ENCODE data around the gene STK35.
"Not testable (repeated sequence)": the region's sequence is repeated elsewhere in the genome, so short reads cannot be mapped to it uniquely, and the experiment has no call there.

STK35 gene

DNA sequence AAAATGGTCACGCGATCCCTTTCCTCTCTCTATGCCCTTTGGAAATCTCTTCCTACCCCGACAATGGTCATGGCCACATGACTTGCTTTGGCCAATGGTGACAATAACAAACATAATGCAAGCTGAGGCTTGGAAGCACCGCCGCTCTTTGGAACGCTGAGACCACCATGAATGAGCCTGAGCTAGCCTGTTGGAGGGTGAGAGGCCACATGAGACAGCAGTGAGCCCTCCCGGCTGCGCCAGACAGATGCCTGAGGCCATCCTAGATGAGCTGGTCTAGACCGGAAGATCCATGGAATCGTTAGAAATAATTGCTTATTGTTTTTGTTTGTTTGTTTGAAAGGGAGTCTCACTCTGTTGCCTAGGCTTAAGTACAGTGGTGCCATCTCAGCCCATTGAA is 64.2 kb downstream of the STK35 start:
- H3K27me3 ChIP-seq (ENCODE audit: control insufficient read depth, insufficient read depth, low read length): peaks cover 34% of the 10 kb centered on the region
- no peak overlapping the region for H3K9ac ChIP-seq (ENCODE audit: low read depth, low read length)
- H3K36me3 ChIP-seq (ENCODE audit: insufficient read depth, low read length): no peaks in the 10 kb centered on the region

DNA sequence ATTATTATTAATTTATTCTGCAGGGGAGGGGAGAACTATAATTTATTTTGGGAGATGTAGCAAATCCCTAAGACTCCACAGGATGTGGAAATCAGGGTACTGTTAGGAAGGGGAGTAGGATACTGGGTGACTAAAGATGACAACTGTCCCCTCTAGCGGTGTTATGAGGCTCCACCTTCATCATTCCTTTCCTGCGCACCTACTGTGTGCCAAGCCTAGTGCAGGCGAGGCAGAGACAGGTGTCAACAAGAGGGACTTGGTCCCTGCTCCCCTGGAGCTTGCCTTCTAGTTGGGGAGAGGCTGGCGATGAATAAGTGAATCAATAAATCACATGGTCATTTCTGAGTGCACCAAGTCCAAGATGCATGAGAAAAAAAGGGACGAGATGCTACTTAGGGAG is 65.5 kb downstream of the STK35 start:
- no peaks in the 10 kb centered on the region for H3K4me1 ChIP-seq (ENCODE audit: control insufficient read depth, insufficient read depth, low read length)
- H3K4me3 ChIP-seq (ENCODE audit: low read length): no peak overlapping the region
- peaks cover 36% of the 10 kb centered on the region for H3K27me3 ChIP-seq (ENCODE audit: control insufficient read depth, insufficient read depth, low read length)
- H3K9ac ChIP-seq (ENCODE audit: low read depth, low read length): no peak overlapping the region
- no peak overlapping the region for H3K4me2 ChIP-seq (ENCODE audit: low read length)
- H3K9me3 ChIP-seq (replicated peaks; ENCODE audit: low read length): no peaks in the 10 kb centered on the region
- H3K36me3 ChIP-seq (ENCODE audit: insufficient read depth, low read length): no peaks in the 10 kb centered on the region

More for the DNA sequence above, 64.2 kb downstream of the STK35 start:
- Histone ChIP-seq H3K9me3 (replicated peaks; ENCODE audit: low read length) (no peaks in the 10 kb centered on the region), H3K4me3 (ENCODE audit: low read length) (no peak overlapping the region), H3K4me2 (ENCODE audit: low read length) (no peak overlapping the region), H3K4me1 (ENCODE audit: control insufficient read depth, insufficient read depth, low read length) (no peaks in the 10 kb centered on the region)

GRCh38 chr20:2168946-2169345 is 67.3 kb downstream of the STK35 start:
- Histone ChIP-seq H3K9ac (ENCODE audit: low read depth, low read length) (no peak overlapping the region), H3K9me3 (replicated peaks; ENCODE audit: low read length) (no peaks in the 10 kb centered on the region), H3K36me3 (ENCODE audit: insufficient read depth, low read length) (no peaks in the 10 kb centered on the region), H3K27me3 (ENCODE audit: control insufficient read depth, insufficient read depth, low read length) (peaks cover 32% of the 10 kb centered on the region), H3K4me3 (ENCODE audit: low read length) (no peak overlapping the region), H3K4me1 (ENCODE audit: control insufficient read depth, insufficient read depth, low read length) (no peaks in the 10 kb centered on the region), H3K4me2 (ENCODE audit: low read length) (no peak overlapping the region)

- no peak overlapping the region for H3K4me2 ChIP-seq (ENCODE audit: low read length)
- no peaks in the 10 kb centered on the region for H3K36me3 ChIP-seq (ENCODE audit: insufficient read depth, low read length)
- H3K4me1 ChIP-seq (ENCODE audit: control insufficient read depth, insufficient read depth, low read length): no peaks in the 10 kb centered on the region
- no peak overlapping the region for H3K9ac ChIP-seq (ENCODE audit: low read depth, low read length)
- peaks cover 29% of the 10 kb centered on the region for H3K27me3 ChIP-seq (ENCODE audit: control insufficient read depth, insufficient read depth, low read length)
- H3K4me3 ChIP-seq (ENCODE audit: low read length): no peak overlapping the region
- H3K9me3 ChIP-seq (replicated peaks; ENCODE audit: low read length): no peaks in the 10 kb centered on the region
These were observed 67.9 kb downstream of the STK35 start for GRCh38 chr20:2169456-2170088.

DNA sequence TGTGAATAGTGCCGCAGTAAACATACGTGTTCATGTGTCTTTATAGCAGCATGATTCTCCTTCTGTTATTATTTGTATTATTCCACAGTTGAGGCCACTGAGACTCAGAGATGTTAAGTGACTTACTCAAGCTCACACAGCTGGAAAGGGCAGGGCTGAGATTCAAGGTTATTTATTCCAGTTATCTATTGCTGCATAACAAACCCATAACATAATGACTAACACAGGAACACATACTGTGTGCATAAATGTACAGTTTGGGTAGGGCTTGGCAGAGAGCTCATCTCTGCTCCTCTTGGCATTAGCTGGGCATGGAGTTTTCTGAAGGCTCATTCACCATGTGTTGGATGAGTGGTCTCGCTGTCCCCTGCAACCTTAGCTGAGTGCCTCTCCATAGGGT is 68.8 kb downstream of the STK35 start:
- Histone ChIP-seq H3K36me3 (ENCODE audit: insufficient read depth, low read length) (no peaks in the 10 kb centered on the region), H3K9me3 (replicated peaks; ENCODE audit: low read length) (no peaks in the 10 kb centered on the region), H3K4me2 (ENCODE audit: low read length) (no peak overlapping the region), H3K4me3 (ENCODE audit: low read length) (no peak overlapping the region), H3K4me1 (ENCODE audit: control insufficient read depth, insufficient read depth, low read length) (no peaks in the 10 kb centered on the region), H3K9ac (ENCODE audit: low read depth, low read length) (no peak overlapping the region), H3K27me3 (ENCODE audit: control insufficient read depth, insufficient read depth, low read length) (peaks cover 23% of the 10 kb centered on the region)

- Histone ChIP-seq H3K27me3 (ENCODE audit: control insufficient read depth, insufficient read depth, low read length) (peaks cover 29% of the 10 kb centered on the region), H3K4me2 (ENCODE audit: low read length) (no peak overlapping the region), H3K9me3 (replicated peaks; ENCODE audit: low read length) (no peaks in the 10 kb centered on the region), H3K9ac (ENCODE audit: low read depth, low read length) (no peak overlapping the region), H3K36me3 (ENCODE audit: insufficient read depth, low read length) (no peaks in the 10 kb centered on the region), H3K4me1 (ENCODE audit: control insufficient read depth, insufficient read depth, low read length) (no peaks in the 10 kb centered on the region), H3K4me3 (ENCODE audit: low read length) (no peak overlapping the region)
These were observed 69.7 kb downstream of the STK35 start for GRCh38 chr20:2171266-2171790.

DNA sequence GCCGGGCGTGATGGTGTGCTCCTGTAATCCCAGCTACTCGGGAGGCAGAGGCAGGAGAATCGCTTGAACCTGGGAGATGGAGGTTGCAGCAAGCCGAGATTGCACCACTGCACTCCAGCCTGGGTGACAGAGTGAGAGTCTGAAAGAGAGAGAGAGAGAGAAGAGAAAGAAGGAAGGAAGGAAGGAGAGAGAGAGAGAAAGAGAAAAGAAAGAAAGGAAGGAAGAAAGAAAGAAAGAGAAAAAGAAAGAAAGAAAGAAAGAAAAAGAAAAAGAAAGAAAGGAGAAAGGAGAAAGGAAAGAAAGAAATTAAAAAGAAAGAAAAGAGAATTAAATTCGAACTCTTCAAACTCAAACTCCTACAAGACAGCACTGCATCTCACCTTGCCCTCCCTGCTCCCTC is 70.2 kb downstream of the STK35 start:
- H3K27me3 ChIP-seq (ENCODE audit: control insufficient read depth, insufficient read depth, low read length): peaks cover 30% of the 10 kb centered on the region
- not testable (repeated sequence) for H3K4me1 ChIP-seq (ENCODE audit: control insufficient read depth, insufficient read depth, low read length); H3K4me3 ChIP-seq (ENCODE audit: low read length); H3K36me3 ChIP-seq (ENCODE audit: insufficient read depth, low read length); H3K4me2 ChIP-seq (ENCODE audit: low read length); H3K9ac ChIP-seq (ENCODE audit: low read depth, low read length); H3K9me3 ChIP-seq (replicated peaks; ENCODE audit: low read length)

- no peak overlapping the region for H3K4me3 ChIP-seq (ENCODE audit: low read length)
- H3K4me2 ChIP-seq (ENCODE audit: low read length): peak overlapping the region; percentile 61
- no peaks in the 10 kb centered on the region for H3K9me3 ChIP-seq (replicated peaks; ENCODE audit: low read length)
- peaks cover 32% of the 10 kb centered on the region for H3K27me3 ChIP-seq (ENCODE audit: control insufficient read depth, insufficient read depth, low read length)
- no peak overlapping the region for H3K9ac ChIP-seq (ENCODE audit: low read depth, low read length)
- no peaks in the 10 kb centered on the region for H3K4me1 ChIP-seq (ENCODE audit: control insufficient read depth, insufficient read depth, low read length)
- no peaks in the 10 kb centered on the region for H3K36me3 ChIP-seq (ENCODE audit: insufficient read depth, low read length)
These were observed 70.9 kb downstream of the STK35 start for GRCh38 chr20:2172305-2173175.

- no peaks in the 10 kb centered on the region for H3K36me3 ChIP-seq (ENCODE audit: insufficient read depth, low read length)
- peaks cover 34% of the 10 kb centered on the region for H3K27me3 ChIP-seq (ENCODE audit: control insufficient read depth, insufficient read depth, low read length)
- no peaks in the 10 kb centered on the region for H3K4me1 ChIP-seq (ENCODE audit: control insufficient read depth, insufficient read depth, low read length)
- no peak overlapping the region for H3K9ac ChIP-seq (ENCODE audit: low read depth, low read length)
- H3K9me3 ChIP-seq (replicated peaks; ENCODE audit: low read length): no peaks in the 10 kb centered on the region
- H3K4me3 ChIP-seq (ENCODE audit: low read length): no peak overlapping the region
- no peak overlapping the region for H3K4me2 ChIP-seq (ENCODE audit: low read length)
These were observed 71.6 kb downstream of the STK35 start for GRCh38 chr20:2173186-2173585.

DNA sequence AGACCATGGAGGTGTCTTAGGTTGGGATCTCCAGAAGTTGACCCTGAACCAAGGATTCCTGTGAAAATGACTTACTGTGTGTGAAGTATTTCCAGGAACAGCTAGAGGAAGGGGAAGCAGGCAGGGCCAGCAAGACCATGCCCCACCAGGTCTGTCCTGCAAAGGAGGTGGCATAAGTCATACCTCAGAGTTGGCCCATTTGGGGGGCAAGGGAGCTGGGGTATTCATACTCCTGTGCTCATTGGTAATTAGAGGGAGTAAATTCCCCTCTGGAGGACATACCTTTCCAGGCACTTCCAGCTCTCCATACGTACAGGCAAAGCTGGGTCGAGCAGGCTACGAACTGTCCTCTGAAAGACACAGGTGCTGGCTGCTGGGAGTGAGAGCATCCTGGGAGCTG is 72.4 kb downstream of the STK35 start:
- Histone ChIP-seq H3K27me3 (ENCODE audit: control insufficient read depth, insufficient read depth, low read length) (peaks cover 43% of the 10 kb centered on the region), H3K9ac (ENCODE audit: low read depth, low read length) (no peak overlapping the region), H3K9me3 (replicated peaks; ENCODE audit: low read length) (no peaks in the 10 kb centered on the region), H3K36me3 (ENCODE audit: insufficient read depth, low read length) (no peaks in the 10 kb centered on the region), H3K4me2 (ENCODE audit: low read length) (no peak overlapping the region), H3K4me3 (ENCODE audit: low read length) (no peak overlapping the region), H3K4me1 (ENCODE audit: control insufficient read depth, insufficient read depth, low read length) (no peaks in the 10 kb centered on the region)

- H3K9me3 ChIP-seq (replicated peaks; ENCODE audit: low read length): no peaks in the 10 kb centered on the region
- no peaks in the 10 kb centered on the region for H3K4me1 ChIP-seq (ENCODE audit: control insufficient read depth, insufficient read depth, low read length)
- no peak overlapping the region for H3K4me3 ChIP-seq (ENCODE audit: low read length)
- H3K27me3 ChIP-seq (ENCODE audit: control insufficient read depth, insufficient read depth, low read length): peaks cover 56% of the 10 kb centered on the region
- H3K4me2 ChIP-seq (ENCODE audit: low read length): no peak overlapping the region
- H3K36me3 ChIP-seq (ENCODE audit: insufficient read depth, low read length): no peaks in the 10 kb centered on the region
- no peak overlapping the region for H3K9ac ChIP-seq (ENCODE audit: low read depth, low read length)
These were observed 75.3 kb downstream of the STK35 start for GRCh38 chr20:2176946-2177345.
